ENCODE results near the gene ABTB2. TPM values are rescaled to one million over a fixed set of nuclear protein-coding genes. Genes with fewer than 3 reads are reported as not detected.

Gene ABTB2
- total RNA-seq, 4 donors from 2014 or later, result 7.1 to 9.3 (median 7.7) TPM

- no peak overlapping the region for H3K27ac ChIP-seq
- WGBS, 2 donors, result 70 to 86% methylated on average over 2 of the region's 2 CpGs
- H3K4me1 ChIP-seq, result peaks cover 0 to 54% (median 38%) of the 10 kb centered on the region in 4 donors
These were observed 8.9 kb downstream of the ABTB2 start for GRCh38 chr11:34348919-34349318.

GRCh38 chr11:34348096-34348495 is 9.7 kb downstream of the ABTB2 start:
- TF ChIP-seq EP300 (IDR thresholded peaks at IDR 0.05) (peak in 1 of 2 donors; percentile 17), CTCF (IDR thresholded peaks at IDR 0.05) (no peak)
- no peaks in the 10 kb centered on the region for H3K27me3 ChIP-seq
- no peaks in the 10 kb centered on the region for H3K9me3 ChIP-seq
- 46 to 49% methylated on average over 2 of the region's 2 CpGs for WGBS, 2 donors
- peaks cover 0 to 59% (median 38%) of the 10 kb centered on the region in 4 donors for H3K4me1 ChIP-seq
- no peak for DNase-seq (ENCODE audit: low spot score in 2 of 2)
- peak overlapping the region in 1 of 4 donors; percentile 18 for H3K27ac ChIP-seq
- H3K36me3 ChIP-seq, result no peaks in the 10 kb centered on the region
- no peak overlapping the region for H3K4me3 ChIP-seq

More at GRCh38 chr11:34348919-34349318, 8.9 kb downstream of the ABTB2 start:
- Histone ChIP-seq H3K9me3 (no peaks in the 10 kb centered on the region), H3K27me3 (peaks cover 0 to under 1% of the 10 kb centered on the region in 2 donors), H3K4me3 (no peak overlapping the region), H3K36me3 (no peaks in the 10 kb centered on the region)
- DNase-seq (ENCODE audit: low spot score in 2 of 2), result no peak
- TF ChIP-seq POLR2A (IDR thresholded peaks at IDR 0.05) (no peak), CTCF (IDR thresholded peaks at IDR 0.05) (no peak)

- no peaks in the 10 kb centered on the region for H3K36me3 ChIP-seq
- 31 to 54% methylated on average over 6 of the region's 6 CpGs for WGBS, 2 donors
- peak overlapping the region in 2 of 4 donors; percentile 72 to 76 for H3K27ac ChIP-seq
- H3K4me1 ChIP-seq, result peaks cover 0 to 74% (median 45%) of the 10 kb centered on the region in 4 donors
- H3K27me3 ChIP-seq, result no peaks in the 10 kb centered on the region
- H3K4me3 ChIP-seq, result no peak overlapping the region
- peak in 1 of 2 donors; percentile 58 for TF ChIP-seq EP300 (IDR thresholded peaks at IDR 0.05)
- TF ChIP-seq POLR2A (IDR thresholded peaks at IDR 0.05), result no peak
- no peaks in the 10 kb centered on the region for H3K9me3 ChIP-seq
- no peak for DNase-seq (ENCODE audit: low spot score in 2 of 2)
These were observed 11.3 kb downstream of the ABTB2 start for GRCh38 chr11:34346551-34346950.

GRCh38 chr11:34345991-34346480 is 11.8 kb downstream of the ABTB2 start:
- Histone ChIP-seq H3K4me1 (peaks cover 0 to 79% (median 48%) of the 10 kb centered on the region in 4 donors), H3K27ac (peak overlapping the region in 3 of 4 donors; percentile 28 to 76 (median 72)), H3K9me3 (no peaks in the 10 kb centered on the region), H3K36me3 (no peaks in the 10 kb centered on the region), H3K27me3 (no peaks in the 10 kb centered on the region), H3K4me3 (no peak overlapping the region)
- 19 to 37% methylated on average over 8 of the region's 8 CpGs for WGBS, 2 donors
- no peak for DNase-seq (ENCODE audit: low spot score in 2 of 2)
- TF ChIP-seq POLR2A (IDR thresholded peaks at IDR 0.05) (no peak), CTCF (IDR thresholded peaks at IDR 0.05) (no peak), EP300 (IDR thresholded peaks at IDR 0.05) (no peak)

- 87 to 89% methylated on average over 2 to 3 of the region's 3 CpGs for WGBS, 2 donors
- Histone ChIP-seq H3K9me3 (no peaks in the 10 kb centered on the region), H3K27ac (peak overlapping the region in 3 of 4 donors; percentile 28 to 76 (median 72)), H3K4me1 (peaks cover 0 to 83% (median 48%) of the 10 kb centered on the region in 4 donors), H3K27me3 (no peaks in the 10 kb centered on the region), H3K36me3 (no peaks in the 10 kb centered on the region), H3K4me3 (no peak overlapping the region)
- no peak for TF ChIP-seq POLR2A (IDR thresholded peaks at IDR 0.05)
- no peak for TF ChIP-seq EP300 (IDR thresholded peaks at IDR 0.05)
- no peak for TF ChIP-seq CTCF (IDR thresholded peaks at IDR 0.05)
- DNase-seq (ENCODE audit: low spot score in 2 of 2), result no peak
These were observed 12.3 kb downstream of the ABTB2 start for GRCh38 chr11:34345540-34345876.

All from tibial nerve (tissue), 4 donors.